H1 (cell line): ENCODE measurements around the gene CSNK1D.
A peak's percentile ranks its signal among the peaks of the same experiment; 100 is the strongest.

Experiments used
- ATF3 ChIP-seq: IDR thresholded peaks from 2 replicates; pipeline ENCODE4 v1.6.1; 2011; ENCODE audit warnings: low read depth, mild to moderate bottlenecking, low read length; ENCODE audit not compliant: insufficient read depth
- CREB1 ChIP-seq: IDR thresholded peaks from 2 replicates; pipeline ENCODE4 v1.6.1; 2012; ENCODE audit warnings: inconsistent platforms
- CTCF ChIP-seq, 3 experiments: IDR thresholded peaks; 1 replicate in 2 of 3; 2 replicates in 1 of 3; pipeline versions ENCODE4 v1.5.1 to v1.6.1; 2011; ENCODE audit warnings: low read length in 3 of 3, mild to moderate bottlenecking in 3 of 3, inconsistent platforms in 2 of 3, low read depth in 1 of 3, moderate library complexity in 1 of 3; ENCODE audit not compliant: insufficient read depth in 1 of 3; ENCODE audit errors: control extremely low read depth in 1 of 3
- JUND ChIP-seq: IDR thresholded peaks from 2 replicates; pipeline ENCODE4 v1.6.1; 2011; ENCODE audit warnings: mild to moderate bottlenecking, improper control_type of control experiment, low read length
- KDM1A ChIP-seq: fragments of 200-600, 300-600 bp; sonication (generic); IDR thresholded peaks from 2 replicates; pipeline ENCODE4 v1.7.1; 2016; ENCODE audit warnings: mild to moderate bottlenecking, low read length, borderline replicate concordance
- MAFK ChIP-seq: IDR thresholded peaks from 2 replicates; pipeline ENCODE4 v1.6.1; 2012; ENCODE audit warnings: low read depth, mild to moderate bottlenecking, improper control_type of control experiment, low read length
- PHF8 ChIP-seq: fragments of 200-600 bp; sonication (generic); conservative IDR thresholded peaks from 2 replicates; pipeline ENCODE4 v1.7.1; 2012; ENCODE audit warnings: low read depth, mild to moderate bottlenecking, inconsistent platforms, low read length, moderate library complexity
- POLR2A ChIP-seq, 2 experiments: IDR thresholded peaks; 1 replicate in 1 of 2; 2 replicates in 1 of 2; pipeline ENCODE4 v1.6.1; 2011; ENCODE audit warnings: low read depth in 2 of 2, low read length in 2 of 2, mild to moderate bottlenecking in 2 of 2; ENCODE audit errors: control extremely low read depth in 1 of 2
- POLR2AphosphoS5 ChIP-seq: IDR thresholded peaks from 2 replicates; pipeline ENCODE4 v1.6.1; 2011; ENCODE audit warnings: low read depth, low read length
- RAD21 ChIP-seq, 2 experiments: IDR thresholded peaks in 1 of 2; conservative IDR thresholded peaks in 1 of 2; 2 replicates each; pipeline ENCODE4 v1.6.1; 2011; ENCODE audit warnings: low read depth in 2 of 2, low read length in 2 of 2, improper control_type of control experiment in 1 of 2, inconsistent platforms in 1 of 2, mild to moderate bottlenecking in 1 of 2, moderate library complexity in 1 of 2
- SIRT6 ChIP-seq: IDR thresholded peaks from one replicate; pipeline ENCODE4 v1.7.1; 2012; ENCODE audit warnings: low read length, inconsistent platforms
- USF2 ChIP-seq: IDR thresholded peaks from 2 replicates; pipeline ENCODE4 v1.6.1; 2011; ENCODE audit warnings: low read length, improper control_type of control experiment

- TF ChIP-seq CREB1 (peak; percentile 89), PHF8 (peak; percentile 69), POLR2A (IDR thresholded peaks at IDR 0.05; ENCODE audit: control extremely low read depth in 1 of 2, low read depth in 2 of 2, low read length in 2 of 2) (peak in 1 of 2 experiments; percentile 70; a peak in 1 of 3 replicates), JUND (peak; percentile 41), POLR2AphosphoS5 (peak; percentile 39; the same call in 1 of the 2 replicates), KDM1A (no peak), SIRT6 (no peak), USF2 (no peak), CTCF (IDR thresholded peaks at IDR 0.05; ENCODE audit: control extremely low read depth in 1 of 3, insufficient read depth in 1 of 3, low read depth in 1 of 3, low read length in 3 of 3) (no peak), RAD21 (IDR thresholded peaks at IDR 0.05 in 1 of 2, conservative IDR thresholded peaks at IDR 0.05 in 1 of 2; ENCODE audit: low read depth in 2 of 2, low read length in 2 of 2) (no peak), MAFK (no peak), ATF3 (no peak)
Observed at GRCh38 chr17:82273327-82274133, at the start of gene CSNK1D.
